GM21381 (cell line): Measurements from ENCODE around the gene VWA2.

ENCODE experiments used
- ATAC-seq: cut with Tn5 transposase; IDR thresholded peaks from one replicate; pipeline ENCODE4 v1.9.1; 2021; ENCODE audit warnings: mild to moderate bottlenecking, moderate library complexity; ENCODE audit not compliant: unreplicated experiment

The VWA2 gene

DNA sequence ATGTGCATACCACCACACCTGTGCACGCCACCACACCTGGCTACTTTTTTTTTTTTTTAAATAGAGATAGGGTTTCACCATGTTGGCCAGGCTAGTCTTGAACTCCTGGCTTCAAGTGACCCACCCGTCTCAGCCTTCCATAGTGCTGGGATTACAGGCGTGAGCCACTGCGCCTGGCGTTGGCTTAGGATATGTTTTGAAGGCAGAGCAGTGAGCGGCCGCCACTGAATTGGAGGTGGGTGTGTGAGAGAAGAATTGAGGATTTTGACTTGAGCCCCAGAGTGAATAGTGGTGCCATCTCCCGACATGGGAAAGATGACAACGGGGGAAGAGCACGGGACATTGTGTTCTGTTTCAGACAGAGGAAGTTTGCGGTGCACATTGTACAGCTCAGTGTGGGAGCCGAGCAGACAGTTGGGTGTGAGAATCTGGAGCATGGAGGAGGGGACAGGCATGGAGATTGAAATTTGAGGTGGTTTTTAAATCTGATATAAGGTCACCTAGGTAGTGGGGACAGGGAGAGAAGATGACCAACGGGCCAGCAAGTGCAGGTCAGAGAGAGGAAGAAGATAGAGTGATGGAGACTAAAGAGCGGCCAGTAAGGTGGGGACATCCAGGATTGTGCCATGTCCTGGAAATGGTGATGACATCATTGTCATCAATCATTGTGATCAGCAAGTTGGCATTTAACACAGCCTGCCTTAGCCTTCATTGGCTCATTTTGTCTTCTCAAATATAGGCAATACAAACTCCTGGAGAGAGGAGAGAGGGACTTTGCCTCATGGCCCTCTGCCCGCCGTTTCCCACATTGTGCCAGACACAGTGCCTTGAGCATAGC, 35.8 kb downstream of the VWA2 start:
- no peak for ATAC-seq

DNA sequence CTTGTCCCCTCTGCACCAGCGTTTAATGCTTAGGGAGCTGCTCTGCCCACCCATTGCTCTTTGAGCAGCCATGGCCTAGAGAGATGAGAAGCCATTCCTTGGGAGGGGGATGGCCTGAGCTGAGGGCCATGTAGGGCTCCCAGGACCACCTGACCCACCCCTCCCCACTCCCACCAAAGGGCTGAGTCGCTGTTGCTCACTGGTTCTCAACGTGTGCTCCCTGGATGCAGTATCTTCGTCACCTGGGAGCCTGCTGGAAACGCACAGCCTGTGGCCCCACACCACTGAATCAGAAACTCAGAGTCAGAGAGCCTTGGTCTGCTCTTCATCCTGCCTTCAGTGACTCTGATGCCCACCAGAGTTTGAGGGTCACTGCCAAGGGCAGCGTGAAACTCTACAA, 37.0 kb downstream of the VWA2 start:
- ATAC-seq: no peak

DNA sequence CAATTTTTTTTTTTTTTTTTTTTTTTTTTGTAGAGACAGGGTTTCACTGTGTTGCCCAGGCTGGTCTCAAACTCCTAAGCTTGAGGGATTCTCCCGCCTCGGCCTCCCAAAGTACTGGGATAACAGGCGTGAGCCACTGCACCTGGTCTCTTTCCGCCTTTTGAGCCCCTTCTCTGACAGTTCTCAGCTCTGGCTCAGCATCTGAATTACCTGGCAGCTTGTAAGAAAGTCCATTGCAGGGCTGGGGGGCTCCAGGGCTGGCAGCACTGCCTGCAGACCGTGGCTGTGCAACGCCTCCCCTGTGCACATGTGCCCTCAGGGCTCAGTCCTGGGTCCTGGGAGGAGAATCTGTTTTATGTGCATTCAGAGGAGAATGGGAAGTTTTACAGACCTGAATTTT, 37.6 kb downstream of the VWA2 start:
- ATAC-seq: no peak

DNA sequence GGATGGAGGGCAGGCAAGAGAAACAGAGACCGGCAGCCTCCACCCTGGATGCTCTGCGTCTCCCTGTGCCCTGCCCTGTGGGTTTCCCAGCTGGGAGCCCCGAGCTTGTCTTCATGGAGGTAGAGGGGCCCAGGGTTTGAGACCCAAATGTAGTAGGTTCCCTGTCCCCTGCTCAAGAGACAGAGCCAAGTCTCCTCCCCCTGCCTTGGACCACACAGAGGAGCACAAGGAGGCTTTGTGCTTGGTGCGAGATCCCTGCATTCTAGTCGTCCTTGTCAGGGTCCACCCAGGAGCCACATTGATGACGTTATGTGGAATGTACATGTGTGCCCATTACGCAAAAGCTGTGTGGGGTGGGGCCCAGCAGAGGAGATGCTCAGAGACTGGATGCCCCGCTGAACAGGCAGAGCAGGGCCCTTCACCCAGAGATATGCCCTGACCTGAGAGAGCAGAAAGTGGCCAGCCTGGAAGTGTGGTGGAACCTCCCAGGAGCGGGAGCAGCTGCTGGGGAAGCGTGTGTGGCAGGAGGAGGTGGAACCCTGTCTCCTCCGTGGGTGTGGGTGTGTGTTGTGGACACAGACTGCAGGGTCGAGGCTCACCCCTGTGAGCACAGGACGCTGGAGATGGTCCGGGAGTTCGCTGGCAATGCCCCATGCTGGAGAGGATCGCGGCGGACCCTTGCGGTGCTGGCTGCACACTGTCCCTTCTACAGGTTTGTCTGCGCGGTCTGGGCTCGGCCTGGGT, 39.3 kb downstream of the VWA2 start:
- no peak for ATAC-seq

DNA sequence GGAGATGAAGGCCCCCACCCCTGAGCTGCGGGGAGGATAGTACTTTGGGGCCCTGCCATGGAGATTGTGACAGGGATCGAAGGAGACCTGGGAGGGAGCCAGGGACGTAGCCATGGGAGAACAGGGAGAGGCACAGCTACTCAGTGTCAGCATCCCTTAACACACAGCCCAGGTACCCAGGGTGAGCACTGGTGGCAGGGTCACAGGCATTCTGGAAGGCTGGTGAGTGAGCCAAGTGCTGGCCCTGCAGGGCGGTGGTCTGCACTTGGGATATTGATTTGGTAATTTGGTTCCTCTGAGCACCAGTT, 39.8 kb downstream of the VWA2 start:
- no peak for ATAC-seq

DNA sequence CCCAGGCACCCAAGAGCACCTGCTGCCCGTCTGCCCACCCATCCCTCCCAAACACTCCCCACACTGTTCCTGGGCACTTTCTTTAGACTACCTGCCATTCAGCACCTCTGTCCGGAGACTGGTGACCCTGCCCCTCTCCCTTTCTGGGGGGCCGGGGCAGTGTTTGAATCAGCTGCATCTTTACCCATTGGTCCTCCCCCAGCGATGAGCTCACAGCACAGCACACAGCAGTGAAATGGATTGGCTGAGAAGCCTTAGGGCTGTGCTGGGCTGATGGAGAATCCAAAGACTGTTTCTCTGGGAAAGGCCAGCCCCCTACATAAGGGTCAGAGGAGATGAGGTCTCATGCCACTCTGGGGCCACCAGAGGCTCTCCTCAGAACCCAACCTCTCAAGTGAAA, 40.2 kb downstream of the VWA2 start:
- no peak for ATAC-seq

DNA sequence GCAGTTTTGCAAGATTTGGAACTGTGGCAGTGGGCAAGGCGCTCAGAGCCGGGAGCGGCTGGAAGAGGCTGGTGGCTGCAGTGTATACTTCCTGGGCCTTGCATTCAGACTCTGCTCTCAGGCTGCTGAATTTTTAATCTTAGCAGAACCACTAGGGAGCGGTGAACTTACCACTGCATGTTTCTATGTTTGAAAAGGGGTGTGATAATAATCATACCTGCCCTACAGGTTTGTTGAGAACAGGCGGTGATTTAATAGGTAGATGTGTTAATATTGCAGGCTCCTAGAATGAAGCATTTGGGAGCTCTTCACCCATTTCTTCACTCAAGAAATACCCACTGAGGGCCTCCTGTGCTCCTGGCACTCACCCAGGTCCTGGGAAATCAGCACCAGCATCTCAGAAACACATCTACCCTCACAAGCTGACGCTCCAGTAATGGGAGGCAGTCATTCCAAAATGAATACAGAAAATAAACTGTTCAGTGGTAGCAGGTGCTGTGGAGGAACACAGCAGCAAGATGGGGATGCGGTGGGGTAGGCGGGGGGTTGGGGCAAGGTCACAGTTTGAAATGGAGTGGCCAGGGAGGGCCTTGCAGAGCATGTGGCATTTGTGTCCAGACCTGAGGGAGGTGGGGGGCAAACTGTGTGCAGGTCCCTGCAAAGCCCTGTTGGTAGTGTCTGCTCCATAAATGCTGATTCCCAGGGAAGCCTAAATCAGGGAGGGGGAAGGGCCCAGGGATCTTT, 41.0 kb downstream of the VWA2 start:
- ATAC-seq: no peak

DNA sequence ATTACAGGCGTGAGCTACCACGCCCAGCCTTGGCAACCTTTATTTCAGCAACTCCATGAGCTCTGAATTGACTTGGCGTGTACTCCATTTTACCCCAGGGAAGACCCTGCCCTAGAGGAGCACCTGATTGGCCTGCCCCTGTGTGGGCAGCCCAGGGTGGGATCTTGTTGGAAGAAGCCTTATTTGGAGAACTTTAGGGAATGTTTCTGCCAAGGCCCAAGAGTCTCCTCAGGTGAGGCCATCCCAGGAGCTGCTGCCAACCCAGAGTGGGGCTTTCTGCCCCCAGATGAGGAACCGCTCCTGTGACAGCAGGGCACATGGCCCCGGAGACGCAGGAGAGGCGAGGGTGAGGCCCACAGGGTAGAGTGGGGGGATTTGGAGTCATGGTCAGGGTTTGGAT, 42.0 kb downstream of the VWA2 start:
- no peak for ATAC-seq

DNA sequence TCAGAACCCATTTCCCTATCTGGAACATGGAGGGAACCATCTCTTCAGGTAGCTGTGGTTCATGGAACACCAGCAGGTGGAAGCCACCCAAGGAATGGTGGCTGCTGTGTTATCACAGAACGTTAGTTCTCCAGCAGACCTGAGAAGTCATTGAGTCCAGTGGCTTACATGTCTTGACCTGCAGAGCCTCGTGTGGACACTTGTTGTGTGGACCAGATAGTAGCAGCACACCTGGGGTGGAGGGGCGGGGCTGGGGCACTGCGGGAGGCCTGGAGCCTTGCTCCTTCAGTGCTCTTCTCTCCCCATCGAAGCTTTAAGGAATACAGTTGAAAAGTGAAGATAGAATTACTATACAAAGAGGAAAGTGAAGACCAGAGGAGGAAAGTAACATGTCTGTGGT, 42.4 kb downstream of the VWA2 start:
- no peak for ATAC-seq

DNA sequence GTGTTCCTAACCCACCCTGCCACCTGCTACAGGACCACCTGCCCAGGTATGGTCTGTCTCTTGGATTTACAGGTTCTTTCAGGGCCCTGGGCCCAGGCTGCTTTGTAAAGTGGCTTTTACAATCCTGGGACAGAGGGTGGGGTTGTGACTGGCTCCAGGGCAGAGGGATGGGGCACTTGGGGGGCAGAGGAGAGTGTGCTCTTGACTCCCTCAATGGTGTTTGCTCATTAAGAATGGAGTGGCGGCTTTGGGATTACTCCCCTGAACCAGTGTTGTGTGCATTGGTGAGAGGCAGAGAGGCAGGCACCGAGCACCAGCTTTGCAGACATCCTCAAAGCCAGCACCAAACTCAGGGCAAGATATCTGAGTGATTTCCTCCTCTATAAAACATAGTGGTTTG, 43.5 kb downstream of the VWA2 start:
- ATAC-seq: no peak

DNA sequence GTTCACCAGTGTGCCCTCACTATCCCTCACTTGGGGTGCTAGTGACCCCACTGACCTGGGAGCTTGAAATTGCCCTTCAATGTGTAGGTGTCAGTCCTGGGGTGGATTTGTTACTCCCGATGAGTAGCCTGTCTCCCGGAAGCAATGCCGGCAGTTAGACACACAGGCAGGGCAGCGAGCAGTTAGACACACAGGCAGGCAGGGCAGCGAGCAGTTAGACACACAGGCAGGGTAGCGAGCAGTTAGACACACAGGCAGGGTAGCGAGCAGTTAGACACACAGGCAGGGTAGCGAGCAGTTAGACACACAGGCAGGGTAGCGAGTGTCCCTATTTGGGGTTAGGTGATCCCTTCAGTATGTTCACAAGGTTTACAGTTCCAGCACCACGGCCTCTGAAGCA, 44.0 kb downstream of the VWA2 start:
- ATAC-seq: no peak

DNA sequence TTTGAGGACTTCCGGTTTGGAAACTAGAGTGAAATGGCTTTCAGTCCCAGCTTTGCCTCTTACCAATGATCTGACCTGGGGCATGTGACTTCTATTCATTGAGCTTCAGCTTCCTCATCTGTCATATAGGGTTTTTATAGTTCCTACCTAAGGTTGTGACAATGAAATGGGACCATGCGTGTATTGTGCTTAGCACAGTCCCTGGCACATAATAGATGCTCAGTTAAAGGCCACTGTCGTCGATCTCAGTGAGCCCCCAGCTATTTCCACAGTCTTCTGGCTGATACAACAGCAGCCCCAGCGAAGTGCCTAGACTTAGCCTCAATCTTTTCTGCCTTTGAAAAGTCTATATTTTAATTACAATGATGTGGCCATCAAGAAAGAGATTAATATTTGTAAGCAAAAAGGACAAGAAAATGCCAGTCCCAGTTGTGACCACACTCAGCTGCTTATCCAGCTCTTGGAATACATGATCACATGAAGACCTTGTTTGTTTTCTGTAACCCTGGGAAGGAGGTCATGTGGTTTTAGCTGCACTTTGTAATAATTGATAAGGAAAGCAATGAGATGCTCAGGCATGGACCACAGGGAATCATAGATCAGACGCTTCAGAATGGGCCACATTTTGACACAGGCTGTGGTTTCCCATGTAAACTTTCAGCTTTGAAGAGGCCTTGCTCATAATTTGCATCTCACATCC, 44.6 kb downstream of the VWA2 start:
- ATAC-seq: no peak

DNA sequence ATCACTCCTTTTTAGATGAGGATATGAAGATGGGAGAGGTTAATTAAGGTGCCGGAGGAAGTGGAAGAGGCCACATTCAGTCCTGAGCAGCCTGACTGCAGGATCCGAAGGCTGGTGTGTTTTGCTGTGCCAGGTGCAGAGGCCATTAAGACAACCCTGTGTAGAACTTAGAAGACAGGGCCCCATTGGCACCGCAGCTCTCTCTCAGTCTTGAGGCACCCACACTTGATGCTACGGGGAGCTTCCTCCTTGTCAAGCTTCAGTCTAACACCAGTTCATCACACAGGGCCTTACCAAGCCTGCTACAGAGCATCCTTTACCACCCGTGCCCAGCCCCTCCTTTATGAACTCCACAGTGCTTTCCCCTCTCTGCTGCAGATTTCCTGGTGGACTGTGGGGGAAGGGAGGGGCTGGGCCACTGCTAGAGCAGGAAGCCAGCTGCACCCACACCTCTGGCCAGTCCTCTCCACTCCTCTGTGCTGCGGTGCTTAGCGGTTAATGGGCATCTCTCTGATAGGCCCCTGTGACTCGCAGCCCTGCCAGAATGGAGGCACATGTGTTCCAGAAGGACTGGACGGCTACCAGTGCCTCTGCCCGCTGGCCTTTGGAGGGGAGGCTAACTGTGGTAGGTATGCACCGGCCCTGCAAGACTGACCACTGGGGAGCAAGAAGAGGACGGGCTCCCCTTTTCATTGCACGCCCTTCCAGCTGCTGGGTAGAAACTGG, 45.5 kb downstream of the VWA2 start:
- ATAC-seq: no peak

DNA sequence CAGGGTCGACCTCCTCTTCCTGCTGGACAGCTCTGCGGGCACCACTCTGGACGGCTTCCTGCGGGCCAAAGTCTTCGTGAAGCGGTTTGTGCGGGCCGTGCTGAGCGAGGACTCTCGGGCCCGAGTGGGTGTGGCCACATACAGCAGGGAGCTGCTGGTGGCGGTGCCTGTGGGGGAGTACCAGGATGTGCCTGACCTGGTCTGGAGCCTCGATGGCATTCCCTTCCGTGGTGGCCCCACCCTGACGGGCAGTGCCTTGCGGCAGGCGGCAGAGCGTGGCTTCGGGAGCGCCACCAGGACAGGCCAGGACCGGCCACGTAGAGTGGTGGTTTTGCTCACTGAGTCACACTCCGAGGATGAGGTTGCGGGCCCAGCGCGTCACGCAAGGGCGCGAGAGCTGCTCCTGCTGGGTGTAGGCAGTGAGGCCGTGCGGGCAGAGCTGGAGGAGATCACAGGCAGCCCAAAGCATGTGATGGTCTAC, 46.9 kb downstream of the VWA2 start:
- ATAC-seq: no peak

DNA sequence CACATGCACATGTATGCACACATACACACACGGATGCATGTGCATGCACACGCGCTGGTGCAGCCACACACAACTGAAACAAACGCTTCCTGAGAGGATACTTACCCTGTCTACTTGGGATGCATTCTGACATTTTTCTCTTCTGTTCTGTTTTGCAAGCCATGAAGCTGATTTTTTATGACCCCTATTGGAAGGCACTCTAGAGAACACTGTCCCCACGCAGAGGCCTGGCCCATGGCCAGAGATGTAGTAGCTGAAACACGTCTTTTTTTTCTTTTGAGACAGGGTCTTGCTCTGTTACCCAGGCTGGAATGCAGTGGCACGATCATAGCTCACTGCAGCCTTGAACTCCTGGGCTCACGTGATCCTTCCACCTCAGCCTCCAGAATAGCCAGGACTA, 47.9 kb downstream of the VWA2 start:
- no peak for ATAC-seq

DNA sequence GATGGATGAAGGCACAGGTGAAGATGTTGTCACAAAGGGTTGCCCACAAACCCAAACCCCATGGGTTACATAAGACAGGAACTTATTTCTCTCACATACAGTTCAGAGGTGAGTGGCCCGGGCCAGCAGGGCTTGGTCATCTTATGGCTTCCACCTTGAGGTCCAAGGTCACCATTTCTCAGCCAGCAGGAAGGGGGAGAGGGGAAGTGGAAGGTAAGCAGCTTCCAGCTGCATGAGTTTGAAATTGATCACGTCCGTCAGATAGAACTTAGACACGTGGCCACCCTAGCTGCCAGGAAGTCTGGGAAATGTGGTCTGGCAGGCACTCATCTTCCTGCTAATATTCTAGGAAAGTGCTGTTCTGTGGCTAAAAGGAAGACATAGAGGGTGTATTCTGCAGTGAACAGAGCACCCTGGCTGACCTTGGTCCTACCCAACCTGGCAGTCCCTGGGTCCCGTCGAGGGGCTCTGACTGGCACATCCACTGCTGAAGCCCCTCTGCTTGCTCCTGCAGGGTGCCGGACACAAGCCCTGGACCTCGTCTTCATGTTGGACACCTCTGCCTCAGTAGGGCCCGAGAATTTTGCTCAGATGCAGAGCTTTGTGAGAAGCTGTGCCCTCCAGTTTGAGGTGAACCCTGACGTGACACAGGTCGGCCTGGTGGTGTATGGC, 49.5 kb downstream of the VWA2 start:
- ATAC-seq: no peak

DNA sequence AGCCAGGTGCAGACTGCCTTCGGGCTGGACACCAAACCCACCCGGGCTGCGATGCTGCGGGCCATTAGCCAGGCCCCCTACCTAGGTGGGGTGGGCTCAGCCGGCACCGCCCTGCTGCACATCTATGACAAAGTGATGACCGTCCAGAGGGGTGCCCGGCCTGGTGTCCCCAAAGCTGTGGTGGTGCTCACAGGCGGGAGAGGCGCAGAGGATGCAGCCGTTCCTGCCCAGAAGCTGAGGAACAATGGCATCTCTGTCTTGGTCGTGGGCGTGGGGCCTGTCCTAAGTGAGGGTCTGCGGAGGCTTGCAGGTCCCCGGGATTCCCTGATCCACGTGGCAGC, 50.0 kb downstream of the VWA2 start:
- ATAC-seq: no peak

DNA sequence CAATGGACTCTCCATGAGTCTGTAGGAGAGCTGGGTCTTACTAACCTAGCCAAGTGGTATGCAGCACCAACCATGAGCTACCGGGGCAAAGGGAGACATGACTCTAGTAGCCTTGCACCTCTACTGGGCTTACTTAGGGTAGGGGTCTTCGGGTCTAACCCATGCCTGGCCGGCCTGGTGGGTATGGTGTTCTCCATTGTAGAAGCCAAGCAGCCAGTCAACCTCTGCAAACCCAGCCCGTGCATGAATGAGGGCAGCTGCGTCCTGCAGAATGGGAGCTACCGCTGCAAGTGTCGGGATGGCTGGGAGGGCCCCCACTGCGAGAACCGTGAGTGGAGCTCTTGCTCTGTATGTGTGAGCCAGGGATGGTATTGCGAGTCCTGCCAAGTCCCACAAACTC, 51.0 kb downstream of the VWA2 start:
- no peak for ATAC-seq

DNA sequence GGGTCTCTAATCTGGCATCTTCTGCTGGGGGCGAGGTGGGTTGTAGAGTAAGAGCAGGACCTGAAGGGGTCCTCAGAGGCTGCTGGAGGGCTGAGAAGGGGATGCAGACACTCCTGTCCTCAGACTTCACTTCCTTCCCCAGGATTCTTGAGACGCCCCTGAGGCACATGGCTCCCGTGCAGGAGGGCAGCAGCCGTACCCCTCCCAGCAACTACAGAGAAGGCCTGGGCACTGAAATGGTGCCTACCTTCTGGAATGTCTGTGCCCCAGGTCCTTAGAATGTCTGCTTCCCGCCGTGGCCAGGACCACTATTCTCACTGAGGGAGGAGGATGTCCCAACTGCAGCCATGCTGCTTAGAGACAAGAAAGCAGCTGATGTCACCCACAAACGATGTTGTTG, 52.0 kb downstream of the VWA2 start:
- ATAC-seq: no peak

DNA sequence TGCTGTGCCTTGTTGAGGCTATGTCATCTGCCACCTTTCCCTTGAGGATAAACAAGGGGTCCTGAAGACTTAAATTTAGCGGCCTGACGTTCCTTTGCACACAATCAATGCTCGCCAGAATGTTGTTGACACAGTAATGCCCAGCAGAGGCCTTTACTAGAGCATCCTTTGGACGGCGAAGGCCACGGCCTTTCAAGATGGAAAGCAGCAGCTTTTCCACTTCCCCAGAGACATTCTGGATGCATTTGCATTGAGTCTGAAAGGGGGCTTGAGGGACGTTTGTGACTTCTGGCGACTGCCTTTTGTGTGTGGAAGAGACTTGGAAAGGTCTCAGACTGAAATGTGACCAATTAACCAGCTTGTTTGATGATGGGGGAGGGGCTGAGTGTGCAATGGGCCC, 52.5 kb downstream of the VWA2 start:
- ATAC-seq: no peak
